GM12892 (cell line): ENCODE measurements around the gene BEND3. TPM values are rescaled to one million over a fixed set of nuclear protein-coding genes. Genes with fewer than 3 reads are reported as not detected.
"Not testable (repeated sequence)": the region's sequence is repeated elsewhere in the genome, so short reads cannot be mapped to it uniquely, and the experiment has no call there.

Source experiments
- DNase-seq: peaks from one replicate; pipeline ENCODE4 v3.0.0; 2011; ENCODE audit not compliant: insufficient read length
- FAIRE-seq: peaks from 2 replicates; lab custom pipeline; 2011; peaks lifted over from hg19 to GRCh38; lab: Jason Lieb, UNC
- POLR2A ChIP-seq: IDR thresholded peaks from 2 replicates; pipeline ENCODE4 v1.6.1; 2011; ENCODE audit warnings: low read depth, low read length, control low read depth
- POLR2AphosphoS5 ChIP-seq: IDR thresholded peaks from 2 replicates; pipeline ENCODE4 v1.6.1; 2011; ENCODE audit warnings: low read depth, low read length, control low read depth
- TAF1 ChIP-seq: IDR thresholded peaks from 2 replicates; pipeline ENCODE4 v1.6.1; 2011; ENCODE audit warnings: low read depth, mild to moderate bottlenecking, control low read depth, low read length, borderline replicate concordance
- polyA plus RNA-seq: library from polyadenylated mRNA; unstranded; fragments of >200 nt; gene quantifications from one replicate; pipeline ENCODE4 v1.2.1, GENCODE V29; 2012; ENCODE audit warnings: missing spikeins, inconsistent platforms; ENCODE audit not compliant: missing spikeins

Gene BEND3
- 1.8 TPM for polyA plus RNA-seq

GRCh38 chr6:107114926-107115694 is at the start of gene BEND3:
BEND3 (minus strand) TSS chr6:107115515; CDS start chr6:107099285, 16,230 bp downstream.
- TF ChIP-seq POLR2A (peak; percentile 21; the same call in 1 of the 2 replicates), TAF1 (no peak)
- no peak for DNase-seq
- FAIRE-seq = peak; percentile 76

- not testable (repeated sequence) for DNase-seq, FAIRE-seq
Observed at GRCh38 chr6:107164299-107164698, 49.0 kb upstream of the BEND3 start.

- FAIRE-seq = no peak
- no peak for TF ChIP-seq TAF1
- TF ChIP-seq POLR2A = no peak
- TF ChIP-seq POLR2AphosphoS5 = no peak
- no peak for DNase-seq
Observed at GRCh38 chr6:107161521-107161920, 46.2 kb upstream of the BEND3 start.

- DNase-seq = no peak
Observed at GRCh38 chr6:107156617-107157016, 41.3 kb upstream of the BEND3 start.

GRCh38 chr6:107154801-107155160 is 39.5 kb upstream of the BEND3 start:
- no peak for DNase-seq
- no peak for FAIRE-seq
- TF ChIP-seq POLR2A (no peak), POLR2AphosphoS5 (no peak), TAF1 (no peak)

More at GRCh38 chr6:107156617-107157016, 41.3 kb upstream of the BEND3 start:
- no peak for TF ChIP-seq POLR2A
- TF ChIP-seq POLR2AphosphoS5 = no peak
- no peak for TF ChIP-seq TAF1
- no peak for FAIRE-seq

- no peak for TF ChIP-seq POLR2A
- no peak for TF ChIP-seq TAF1
- TF ChIP-seq POLR2AphosphoS5 = no peak
- DNase-seq (no peak), FAIRE-seq (no peak)
Observed at GRCh38 chr6:107154131-107154800, 39.0 kb upstream of the BEND3 start.

GRCh38 chr6:107152638-107153430 is 37.5 kb upstream of the BEND3 start:
- no peak for TF ChIP-seq TAF1
- no peak for TF ChIP-seq POLR2AphosphoS5
- TF ChIP-seq POLR2A = no peak
- no peak for FAIRE-seq
- no peak for DNase-seq

GRCh38 chr6:107144666-107145065 is 29.4 kb upstream of the BEND3 start:
- TF ChIP-seq POLR2AphosphoS5 = no peak
- TF ChIP-seq TAF1 = no peak
- TF ChIP-seq POLR2A = no peak
- no peak for FAIRE-seq

GRCh38 chr6:107144014-107144413 is 28.7 kb upstream of the BEND3 start:
- TF ChIP-seq POLR2A = no peak
- no peak for TF ChIP-seq TAF1
- no peak for TF ChIP-seq POLR2AphosphoS5
- no peak for FAIRE-seq
- no peak for DNase-seq

More at GRCh38 chr6:107144666-107145065, 29.4 kb upstream of the BEND3 start:
- DNase-seq = no peak

GRCh38 chr6:107140581-107140980 is 25.3 kb upstream of the BEND3 start:
- no peak for FAIRE-seq
- TF ChIP-seq TAF1 (no peak), POLR2A (no peak), POLR2AphosphoS5 (no peak)
- no peak for DNase-seq

GRCh38 chr6:107136324-107136723 is 21.0 kb upstream of the BEND3 start:
- FAIRE-seq = not testable (repeated sequence)

GRCh38 chr6:107135048-107135680 is 19.8 kb upstream of the BEND3 start:
- not testable (repeated sequence) for FAIRE-seq, DNase-seq

More at GRCh38 chr6:107136324-107136723, 21.0 kb upstream of the BEND3 start:
- DNase-seq = not testable (repeated sequence)
